OCI-LY3 (cell line): ENCODE results near the gene S100A9.

Experiments
- CTCF ChIP-seq: fragments of 200-600, 300-600 bp; sonication (generic); IDR thresholded peaks from 2 replicates; pipeline ENCODE4 v1.5.1; 2014; ENCODE audit warnings: antibody characterized with exemption, low read length, low read depth
- EZH2phosphoT487 ChIP-seq: fragments of 200-600 bp; shearing (Covaris generic); IDR thresholded peaks from 2 replicates; pipeline ENCODE4 v1.6.1; 2018; ENCODE audit warnings: antibody characterized with exemption, mixed run types, low read depth

- TF ChIP-seq CTCF (no peak), EZH2phosphoT487 (no peak)
These were observed 32.6 kb downstream of the S100A9 start for GRCh38 chr1:153389973-153390879.
